Cardiac fibroblast (primary cell): ENCODE data around the gene UTP20.
"Not testable (repeated sequence)": the region's sequence is repeated elsewhere in the genome, so short reads cannot be mapped to it uniquely, and the experiment has no call there.

Experiments
- DNase-seq, 2 donors: peaks; one replicate each; pipeline versions ENCODE4 v3.0.0 to v3.0.0-alpha.2; 2010; ENCODE audit warnings: low read depth in 2 of 2
- H3K4me3 ChIP-seq, 2 donors: replicated peaks in 1 of 2; 1 replicate in 1 of 2; 2 replicates in 1 of 2; pipeline ENCODE4 v1.5.1; 2011; ENCODE audit warnings: low read depth in 2 of 2, low read length in 2 of 2, mild to moderate bottlenecking in 2 of 2, moderate library complexity in 1 of 2
- CTCF ChIP-seq: IDR thresholded peaks from one replicate; pipeline ENCODE4 v1.5.1; 2011; ENCODE audit warnings: low read depth, mild to moderate bottlenecking, low read length, inconsistent platforms

Gene UTP20

DNA sequence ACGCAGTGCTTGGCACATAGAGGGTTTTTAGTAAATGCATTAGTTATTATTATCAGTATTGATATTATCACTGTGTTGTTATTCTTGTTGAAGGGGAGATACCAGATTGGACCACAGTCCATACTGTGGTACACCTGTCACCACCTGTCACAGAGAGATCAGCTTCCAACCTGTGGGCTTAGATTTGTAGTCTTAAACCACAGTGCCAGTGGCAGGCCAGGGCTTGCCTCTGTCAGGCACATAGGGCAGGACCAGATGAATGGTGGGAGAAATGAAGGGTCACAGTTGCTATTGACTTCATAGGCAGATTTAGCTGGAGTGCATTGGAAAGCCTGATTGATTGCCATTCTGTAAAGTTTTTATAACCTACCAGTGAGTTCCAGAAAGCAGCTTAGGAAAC lies 92.5 kb downstream of the UTP20 start:
- TF ChIP-seq CTCF = no peak
- no peak overlapping the region for H3K4me3 ChIP-seq
- no peak for DNase-seq

- DNase-seq = no peak
- no peak overlapping the region for H3K4me3 ChIP-seq
- TF ChIP-seq CTCF = no peak
These were observed 95.7 kb downstream of the UTP20 start for GRCh38 chr12:101375573-101375972.

DNA sequence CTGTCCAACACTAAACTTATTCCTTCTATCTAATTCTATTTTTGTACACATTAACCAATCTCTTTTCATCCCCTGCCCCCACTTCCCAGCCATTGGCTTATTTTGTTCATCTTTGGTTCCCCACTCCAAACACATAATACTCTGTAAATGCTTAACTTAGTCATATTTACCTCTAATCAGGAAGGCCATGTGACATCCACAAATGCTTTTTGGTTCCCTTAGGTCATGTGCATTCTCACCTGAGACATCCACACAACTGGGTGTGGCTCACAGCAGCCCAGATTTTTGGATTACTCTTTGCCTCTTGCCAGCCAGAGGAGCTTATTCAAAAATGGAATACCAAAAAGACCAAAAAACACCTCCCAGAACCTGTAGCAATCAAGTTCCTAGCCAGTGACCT lies 99.2 kb downstream of the UTP20 start:
- H3K4me3 ChIP-seq = no peak overlapping the region
- TF ChIP-seq CTCF = no peak
- DNase-seq = no peak

DNA sequence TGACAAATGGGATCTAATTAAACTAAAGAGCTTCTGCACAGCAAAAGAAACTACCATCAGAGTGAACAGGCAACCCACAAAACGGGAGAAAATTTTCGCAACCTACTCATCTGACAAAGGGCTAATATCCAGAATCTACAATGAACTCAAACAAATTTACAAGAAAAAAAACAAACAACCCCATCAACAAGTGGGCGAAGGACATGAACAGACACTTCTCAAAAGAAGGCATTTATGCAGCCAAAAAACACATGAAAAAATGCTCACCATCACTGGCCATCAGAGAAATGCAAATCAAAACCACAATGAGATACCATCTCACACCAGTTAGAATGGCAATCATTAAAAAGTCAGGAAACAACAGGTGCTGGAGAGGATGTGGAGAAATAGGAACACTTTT lies 111.3 kb downstream of the UTP20 start:
- not testable (repeated sequence) for H3K4me3 ChIP-seq, DNase-seq

DNA sequence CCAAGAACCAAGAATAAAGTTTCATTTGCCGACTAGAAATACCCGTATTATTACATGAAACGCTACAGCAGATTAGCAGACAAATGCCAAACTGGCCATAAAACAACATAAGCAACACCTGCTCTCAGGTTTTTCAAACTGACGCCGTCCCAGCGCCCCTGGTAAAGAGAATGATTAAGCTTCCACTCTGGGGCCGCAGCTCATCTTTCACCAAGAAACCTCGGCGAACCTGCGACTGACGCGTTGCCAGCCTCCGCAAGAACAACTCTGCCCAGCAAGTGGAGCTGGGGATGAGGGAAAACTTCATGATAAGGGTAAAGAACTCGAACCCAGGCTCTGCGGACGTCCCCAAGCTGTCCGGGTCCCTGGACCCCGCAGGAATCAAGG lies 127.1 kb downstream of the UTP20 start:
- no peak for DNase-seq
- TF ChIP-seq CTCF = no peak
- peak overlapping the region; percentile 89 to 90 for H3K4me3 ChIP-seq

DNA sequence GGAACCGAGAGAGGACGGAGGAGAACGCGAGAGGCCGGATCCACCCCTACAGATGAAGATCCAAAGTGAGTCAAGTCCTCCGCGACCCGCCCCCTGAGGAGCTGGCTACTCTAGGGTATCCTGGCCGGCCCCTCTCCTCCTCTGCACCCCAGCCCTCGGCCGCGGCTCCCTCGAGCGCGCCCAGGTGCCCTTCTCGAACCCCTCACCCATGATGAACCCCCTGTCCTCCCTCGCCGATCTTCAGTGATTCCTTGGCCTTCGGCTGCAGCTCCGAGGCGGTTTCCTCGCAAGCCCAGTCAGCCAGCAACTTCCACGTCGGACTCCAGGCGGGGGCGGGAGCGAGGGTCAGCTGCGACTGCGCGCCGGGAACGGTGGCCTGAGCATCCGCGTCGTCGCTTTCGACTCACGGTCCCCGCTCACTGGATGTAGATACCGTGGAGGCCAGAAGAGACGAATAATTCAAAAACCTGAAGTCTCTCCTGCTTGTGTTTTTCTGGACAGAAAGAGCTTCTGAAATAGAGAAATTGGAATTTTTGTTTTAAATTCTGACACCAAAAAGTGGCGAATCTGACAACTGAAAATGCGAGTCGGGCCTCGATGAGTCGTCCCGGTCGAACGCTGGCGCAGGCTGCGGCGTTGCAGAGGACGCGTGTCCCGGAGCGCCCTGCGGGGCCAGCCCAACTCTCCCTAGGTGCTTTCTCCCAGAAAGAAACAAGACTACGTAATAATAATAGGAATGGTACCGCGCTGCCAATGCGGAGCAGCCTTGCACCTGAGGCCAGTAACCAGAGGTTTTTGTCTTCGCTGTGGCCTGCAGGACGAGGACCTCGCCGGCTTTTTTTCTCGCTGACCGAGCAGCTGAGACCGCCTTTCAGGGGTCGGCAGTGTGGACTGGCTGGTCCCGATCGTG lies 127.8 kb downstream of the UTP20 start, which contains the start of gene ARL1:
Gene ARL1, minus strand, starts transcription at position 337 of the 910 bp plus-strand sequence. Its CDS starts 127 bp downstream, at position 210.
- no peak for TF ChIP-seq CTCF
- peak; percentile 93 to 94 for DNase-seq
- peak within 1 kb of the TSS; percentile 89 to 90 for H3K4me3 ChIP-seq

DNA sequence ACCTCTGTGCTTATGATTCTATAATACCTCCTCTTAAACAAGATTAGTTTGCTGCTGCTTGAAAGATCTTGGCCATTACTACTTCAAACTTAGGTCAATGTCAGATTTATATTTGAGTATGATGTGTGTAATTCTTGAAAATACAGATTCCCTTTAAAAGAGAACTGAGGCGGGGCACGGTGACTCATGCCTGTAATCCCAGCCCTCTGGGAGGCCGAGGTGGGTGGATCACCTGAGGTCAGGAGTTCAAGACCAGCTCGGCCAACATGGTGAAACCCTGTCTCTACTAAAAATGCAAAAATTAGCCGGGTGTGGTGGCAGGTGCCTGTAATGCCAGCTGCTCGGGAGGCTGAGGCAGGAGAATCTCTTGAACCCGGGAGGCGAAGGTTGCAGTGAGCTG lies 130.3 kb downstream of the UTP20 start:
- DNase-seq, H3K4me3 ChIP-seq: not testable (repeated sequence)

DNA sequence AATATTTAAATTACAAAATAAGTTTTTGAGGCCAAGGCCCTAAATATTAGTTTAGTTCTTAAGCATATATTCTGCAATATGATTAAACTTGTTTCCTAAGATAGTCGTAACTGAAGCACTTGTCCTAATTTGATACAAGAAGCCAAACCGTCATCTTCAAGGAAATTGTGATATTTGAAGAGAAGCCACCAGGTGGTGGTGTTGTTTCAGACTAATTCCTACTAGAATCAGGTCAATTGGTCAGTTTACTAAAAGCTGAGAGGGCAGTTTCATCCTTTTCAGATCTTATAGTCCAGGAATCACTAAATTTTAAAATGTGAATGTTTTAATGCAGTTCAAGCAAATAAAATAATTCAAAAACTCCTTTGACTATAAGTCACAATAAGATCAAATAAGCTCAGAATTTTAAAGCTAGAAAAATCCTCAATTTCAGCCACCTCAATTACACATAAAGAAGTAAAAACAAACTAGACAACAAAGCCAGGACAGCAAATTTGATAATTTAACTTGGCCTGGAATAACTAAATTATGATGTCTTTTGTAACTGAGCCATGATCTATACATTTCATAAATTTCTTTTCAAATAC lies 134.7 kb downstream of the UTP20 start:
- DNase-seq = peak; percentile 72 to 84
- peak; percentile 40 for TF ChIP-seq CTCF
- no peak overlapping the region for H3K4me3 ChIP-seq
